Uterus (tissue), 4 donors: ENCODE measurements around the gene IL1RAPL2. TPM values are rescaled to one million over a fixed set of nuclear protein-coding genes. Genes with fewer than 3 reads are reported as not detected.

Source experiments
- DNase-seq, 2 donors: peaks; one replicate each; pipeline ENCODE4 v3.0.0-alpha.2; 2019 to 2020
- H3K27ac ChIP-seq, 2 donors: fragments of 200-600 bp; sonication (generic); 1 replicate in 1 of 2; 2 replicates in 1 of 2; pipeline ENCODE4 v1.5.1; 2016 to 2018
- H3K27me3 ChIP-seq, 2 donors: fragments of 200-600 bp; sonication (generic); one replicate each; pipeline ENCODE4 v1.5.1; 2018 to 2019; ENCODE audit warnings: control low read depth in 1 of 2
- H3K36me3 ChIP-seq, 2 donors: fragments of 200-600 bp; sonication (generic); one replicate each; pipeline ENCODE4 v1.5.1; 2019; ENCODE audit warnings: control low read depth in 1 of 2
- H3K4me1 ChIP-seq, 2 donors: fragments of 200-600 bp; sonication (generic); one replicate each; pipeline ENCODE4 v1.5.1; 2018 to 2019; ENCODE audit warnings: control low read depth in 1 of 2
- H3K4me3 ChIP-seq, 2 donors: fragments of 200-600 bp; sonication (generic); 1 replicate in 1 of 2; 2 replicates in 1 of 2; pipeline ENCODE4 v1.5.1; 2018 to 2019; ENCODE audit warnings: mild to moderate bottlenecking in 1 of 2
- H3K9me3 ChIP-seq, 2 donors: fragments of 200-600 bp; sonication (generic); one replicate each; pipeline ENCODE4 v1.5.1; 2019; ENCODE audit warnings: control low read depth in 1 of 2
- POLR2A ChIP-seq, 2 donors: fragments of 450-650 bp; IDR thresholded peaks; one replicate each; pipeline ENCODE4 v1.6.1; 2016; ENCODE audit warnings: antibody characterized with exemption in 2 of 2, mild to moderate bottlenecking in 1 of 2, moderate library complexity in 1 of 2
- intact Hi-C: fragments of 100-400 bp; cut with DNase I; formaldehyde crosslinking; loops from one replicate; pipeline ENCODE4 v1.15.1; 2023; ENCODE audit warnings: low total_unique reads
- total RNA-seq, 4 donors: library from RNA; depleted of rRNA in 3 of 4; stranded (reverse); fragments of >200 nt in 3 of 4; gene quantifications; one replicate each; pipeline versions ENCODE4 v1.1.0 to v1.2.4, GENCODE V29; 2014 to 2023
- TF ChIP-seq, protein P1 (sequence below), 4 experiments: fragments of 200-600 bp in 2 of 4; fragments of 450-650 bp in 2 of 4; sonication (generic) in 2 of 4; IDR thresholded peaks; one replicate each; pipeline ENCODE4 v1.5.1; 2016 to 2019; ENCODE audit warnings: antibody characterized with exemption in 4 of 4, mild to moderate bottlenecking in 2 of 4, moderate library complexity in 1 of 4
- donor health status: DM: yes; HTN: yes; CAD: no.

IL1RAPL2 gene
- total RNA-seq, 4 donors from 2014 or later, result 2.1 TPM; not detected in 3

DNA sequence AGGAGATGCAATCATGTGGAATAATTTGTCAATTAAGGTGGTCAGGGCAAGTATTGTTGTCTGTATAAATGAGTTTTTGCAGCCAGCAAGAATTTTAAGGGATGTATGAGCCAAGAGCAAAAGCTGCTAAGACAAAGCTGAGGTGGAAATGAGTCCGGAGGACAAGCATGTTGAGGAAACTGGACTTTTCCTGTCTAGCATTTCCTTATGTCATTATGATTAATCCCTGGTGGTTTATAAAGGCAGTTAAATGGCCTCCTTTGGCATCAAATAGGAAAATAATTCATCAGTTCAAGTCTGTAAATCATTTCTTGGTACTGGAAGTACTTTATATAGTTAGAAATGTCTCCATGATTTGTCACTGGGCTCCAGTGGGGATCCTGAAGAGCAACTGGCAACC is 716.1 kb downstream of the IL1RAPL2 start:
- no peak overlapping the region for H3K4me3 ChIP-seq
- H3K9me3 ChIP-seq, result no peaks in the 10 kb centered on the region
- DNase-seq, result no peak
- H3K4me1 ChIP-seq, result no peaks in the 10 kb centered on the region
- no peaks in the 10 kb centered on the region for H3K36me3 ChIP-seq
- no peak overlapping the region for H3K27ac ChIP-seq
- H3K27me3 ChIP-seq, result no peaks in the 10 kb centered on the region
- TF ChIP-seq, protein P1, sequence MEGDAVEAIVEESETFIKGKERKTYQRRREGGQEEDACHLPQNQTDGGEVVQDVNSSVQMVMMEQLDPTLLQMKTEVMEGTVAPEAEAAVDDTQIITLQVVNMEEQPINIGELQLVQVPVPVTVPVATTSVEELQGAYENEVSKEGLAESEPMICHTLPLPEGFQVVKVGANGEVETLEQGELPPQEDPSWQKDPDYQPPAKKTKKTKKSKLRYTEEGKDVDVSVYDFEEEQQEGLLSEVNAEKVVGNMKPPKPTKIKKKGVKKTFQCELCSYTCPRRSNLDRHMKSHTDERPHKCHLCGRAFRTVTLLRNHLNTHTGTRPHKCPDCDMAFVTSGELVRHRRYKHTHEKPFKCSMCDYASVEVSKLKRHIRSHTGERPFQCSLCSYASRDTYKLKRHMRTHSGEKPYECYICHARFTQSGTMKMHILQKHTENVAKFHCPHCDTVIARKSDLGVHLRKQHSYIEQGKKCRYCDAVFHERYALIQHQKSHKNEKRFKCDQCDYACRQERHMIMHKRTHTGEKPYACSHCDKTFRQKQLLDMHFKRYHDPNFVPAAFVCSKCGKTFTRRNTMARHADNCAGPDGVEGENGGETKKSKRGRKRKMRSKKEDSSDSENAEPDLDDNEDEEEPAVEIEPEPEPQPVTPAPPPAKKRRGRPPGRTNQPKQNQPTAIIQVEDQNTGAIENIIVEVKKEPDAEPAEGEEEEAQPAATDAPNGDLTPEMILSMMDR (IDR thresholded peaks at IDR 0.05), result no peak
- no peak for TF ChIP-seq POLR2A (IDR thresholded peaks at IDR 0.05)
- intact Hi-C loops, result no loop called here

DNA sequence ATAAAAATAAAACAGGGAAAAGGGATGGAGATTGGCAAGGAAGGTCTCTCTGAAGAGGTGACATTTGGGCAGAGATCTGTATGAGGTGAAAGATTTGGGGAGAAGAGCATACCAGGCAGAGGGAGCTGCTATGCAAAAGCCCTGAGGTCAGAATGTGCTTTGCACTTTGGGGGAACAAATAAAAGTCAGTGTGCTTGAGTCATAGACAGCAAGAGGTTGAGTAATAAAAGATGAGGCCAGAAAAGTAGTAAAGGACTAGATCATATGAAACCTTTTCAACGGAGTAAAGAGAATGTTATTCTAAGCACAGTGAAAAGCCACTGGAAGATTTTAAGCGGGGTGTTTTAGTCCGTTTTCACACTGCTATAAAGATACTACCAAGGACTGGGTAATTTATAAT is 731.0 kb downstream of the IL1RAPL2 start:
- no peak for DNase-seq
- TF ChIP-seq, protein P1 (IDR thresholded peaks at IDR 0.05), result no peak
- no peak for TF ChIP-seq POLR2A (IDR thresholded peaks at IDR 0.05)
- no peaks in the 10 kb centered on the region for H3K36me3 ChIP-seq
- no peaks in the 10 kb centered on the region for H3K4me1 ChIP-seq
- H3K27ac ChIP-seq, result no peak overlapping the region
- H3K4me3 ChIP-seq, result no peak overlapping the region
- intact Hi-C loops, result no loop called here
- no peaks in the 10 kb centered on the region for H3K9me3 ChIP-seq
- peaks cover 0 to 5% of the 10 kb centered on the region in 2 donors for H3K27me3 ChIP-seq

DNA sequence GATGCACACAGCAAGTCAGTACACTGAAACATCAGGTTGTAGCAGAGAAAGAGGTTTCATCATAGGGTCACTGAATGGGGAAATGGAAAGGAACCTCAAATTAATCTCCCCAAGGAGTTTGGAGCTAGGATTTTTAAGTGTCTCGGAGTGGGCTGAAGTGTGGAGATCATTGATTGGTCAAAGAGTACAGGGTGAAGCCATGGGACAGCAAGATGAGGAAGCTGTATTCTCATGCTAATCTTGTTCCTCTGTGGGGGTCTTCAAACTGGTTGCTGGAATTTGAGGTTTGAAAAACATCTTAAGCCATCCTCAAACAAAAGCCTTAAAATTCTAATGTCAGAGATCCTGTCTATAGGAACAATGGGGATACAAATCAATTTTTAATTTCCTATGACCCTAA is 733.3 kb downstream of the IL1RAPL2 start:
- H3K27me3 ChIP-seq, result no peaks in the 10 kb centered on the region
- no peaks in the 10 kb centered on the region for H3K4me1 ChIP-seq
- DNase-seq, result no peak
- intact Hi-C loops, result no loop called here
- no peaks in the 10 kb centered on the region for H3K36me3 ChIP-seq
- no peaks in the 10 kb centered on the region for H3K9me3 ChIP-seq
- H3K4me3 ChIP-seq, result no peak overlapping the region
- no peak for TF ChIP-seq POLR2A (IDR thresholded peaks at IDR 0.05)
- TF ChIP-seq, protein P1 (IDR thresholded peaks at IDR 0.05), result no peak
- no peak overlapping the region for H3K27ac ChIP-seq

DNA sequence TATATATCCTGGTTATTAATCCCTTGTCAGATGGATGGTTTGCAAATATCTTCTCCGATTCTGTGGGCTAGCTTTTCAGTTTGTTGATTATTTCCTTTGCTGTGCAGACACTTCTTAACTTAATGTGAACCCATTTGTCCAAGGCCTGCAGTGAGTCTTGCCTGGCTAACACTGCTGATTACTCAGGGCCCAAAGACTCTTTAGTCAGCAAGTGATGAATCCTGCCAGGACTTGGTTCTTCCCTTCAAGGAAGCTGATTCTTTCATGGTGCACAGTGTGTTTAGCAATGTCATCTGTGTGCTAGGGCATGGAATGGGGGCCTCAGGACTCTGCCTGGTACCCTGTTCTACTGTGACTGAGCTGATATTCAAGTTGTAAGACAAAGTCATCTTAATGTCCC is 736.2 kb downstream of the IL1RAPL2 start:
- intact Hi-C loops, result no loop called here

DNA sequence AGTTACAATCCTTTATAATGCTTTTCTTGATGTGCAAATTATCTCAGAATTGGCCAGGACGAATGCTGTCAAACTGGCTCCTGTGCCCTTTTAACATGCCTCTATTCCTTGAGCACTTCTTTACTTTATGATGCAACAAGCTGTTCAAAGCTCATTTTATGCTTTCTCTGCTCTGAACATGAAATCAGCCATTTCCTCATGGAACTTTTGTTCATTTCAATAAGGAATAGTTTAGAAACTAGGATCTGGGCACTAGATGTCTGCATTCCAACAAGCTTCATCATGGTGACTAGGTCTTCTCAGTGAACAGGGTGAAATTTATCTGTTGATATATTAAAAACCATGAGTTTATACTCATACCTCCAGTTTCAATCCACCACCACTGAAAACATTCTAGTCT is 741.8 kb downstream of the IL1RAPL2 start:
- Histone ChIP-seq H3K36me3 (no peaks in the 10 kb centered on the region), H3K27ac (no peak overlapping the region), H3K4me1 (no peaks in the 10 kb centered on the region), H3K9me3 (no peaks in the 10 kb centered on the region), H3K4me3 (no peak overlapping the region), H3K27me3 (peaks cover 0 to 9% of the 10 kb centered on the region in 2 donors)
- TF ChIP-seq, protein P1 (IDR thresholded peaks at IDR 0.05), result no peak
- TF ChIP-seq POLR2A (IDR thresholded peaks at IDR 0.05), result no peak
- DNase-seq, result no peak
- intact Hi-C loops, result no loop called here

More for the DNA sequence above, 736.2 kb downstream of the IL1RAPL2 start:
- Histone ChIP-seq H3K4me1 (no peaks in the 10 kb centered on the region), H3K9me3 (no peaks in the 10 kb centered on the region), H3K27ac (no peak overlapping the region), H3K4me3 (no peak overlapping the region), H3K27me3 (peaks cover 0 to 9% of the 10 kb centered on the region in 2 donors), H3K36me3 (no peaks in the 10 kb centered on the region)
- TF ChIP-seq, protein P1 (IDR thresholded peaks at IDR 0.05), result no peak
- no peak for TF ChIP-seq POLR2A (IDR thresholded peaks at IDR 0.05)
- DNase-seq, result no peak
